Measurements from ENCODE around the gene SACS. TPM values are rescaled to one million over a fixed set of nuclear protein-coding genes. Genes with fewer than 3 reads are reported as not detected.

SACS gene
- total and polyA plus RNA-seq, 2 experiments from 2014 or later: 3.2 to 29.9 TPM

GRCh38 chr13:23383151-23383550 lies 50.4 kb downstream of the SACS start:
- Histone ChIP-seq H3K27ac (no peak overlapping the region), H3K4me3 (no peak overlapping the region), H3K79me2 (no peaks in the 10 kb centered on the region), H2AFZ (no peak overlapping the region), H3K9me2 (replicated peaks; ENCODE audit: insufficient read depth) (no peaks in the 10 kb centered on the region), H3K9me3 (ENCODE audit: low read depth) (no peaks in the 10 kb centered on the region), H3K36me3 (replicated peaks; ENCODE audit: insufficient read depth, low read depth) (no peaks in the 10 kb centered on the region), H3K27me3 (no peaks in the 10 kb centered on the region), H3K4me2 (no peak overlapping the region), H3K4me1 (ENCODE audit: insufficient read depth) (peaks cover 8% of the 10 kb centered on the region), H4K20me1 (ENCODE audit: insufficient read depth, poor library complexity, severe bottlenecking) (no peaks in the 10 kb centered on the region)
- WGBS (ENCODE audit: low lambda C conversion rate, missing lambda C conversion rate): 96% methylated on average over 6 of the region's 6 CpGs
- TF ChIP-seq EZH2phosphoT487 (IDR thresholded peaks at IDR 0.05; ENCODE audit: low read depth, severe bottlenecking, unreplicated experiment) (no peak), CTCF (IDR thresholded peaks at IDR 0.05; ENCODE audit: poor library complexity) (no peak), EZH2 (IDR thresholded peaks at IDR 0.05; ENCODE audit: borderline replicate concordance) (no peak)
- DNase-seq (ENCODE audit: low spot score): no peak

- Histone ChIP-seq H4K20me1 (ENCODE audit: insufficient read depth, poor library complexity, severe bottlenecking) (no peaks in the 10 kb centered on the region), H3K27ac (no peak overlapping the region), H2AFZ (no peak overlapping the region), H3K4me2 (no peak overlapping the region), H3K27me3 (no peaks in the 10 kb centered on the region), H3K4me1 (ENCODE audit: insufficient read depth) (peaks cover 8% of the 10 kb centered on the region), H3K79me2 (no peaks in the 10 kb centered on the region), H3K4me3 (no peak overlapping the region), H3K9me3 (ENCODE audit: low read depth) (no peaks in the 10 kb centered on the region), H3K36me3 (replicated peaks; ENCODE audit: insufficient read depth, low read depth) (no peaks in the 10 kb centered on the region), H3K9me2 (replicated peaks; ENCODE audit: insufficient read depth) (no peaks in the 10 kb centered on the region)
- TF ChIP-seq EZH2 (IDR thresholded peaks at IDR 0.05; ENCODE audit: borderline replicate concordance): no peak
- TF ChIP-seq EZH2phosphoT487 (IDR thresholded peaks at IDR 0.05; ENCODE audit: low read depth, severe bottlenecking, unreplicated experiment): no peak
- TF ChIP-seq CTCF (IDR thresholded peaks at IDR 0.05; ENCODE audit: poor library complexity): no peak
- DNase-seq (ENCODE audit: low spot score): no peak
- WGBS (ENCODE audit: low lambda C conversion rate, missing lambda C conversion rate): 60% methylated on average over 6 of the region's 6 CpGs
Observed at GRCh38 chr13:23381866-23382265, 51.6 kb downstream of the SACS start.

- Histone ChIP-seq H3K4me3 (no peak overlapping the region), H3K4me1 (ENCODE audit: insufficient read depth) (peaks cover 8% of the 10 kb centered on the region), H3K36me3 (replicated peaks; ENCODE audit: insufficient read depth, low read depth) (no peaks in the 10 kb centered on the region), H4K20me1 (ENCODE audit: insufficient read depth, poor library complexity, severe bottlenecking) (no peaks in the 10 kb centered on the region), H2AFZ (no peak overlapping the region), H3K9me2 (replicated peaks; ENCODE audit: insufficient read depth) (no peaks in the 10 kb centered on the region), H3K27ac (peak overlapping the region; percentile 60), H3K79me2 (no peaks in the 10 kb centered on the region), H3K4me2 (no peak overlapping the region), H3K27me3 (no peaks in the 10 kb centered on the region), H3K9me3 (ENCODE audit: low read depth) (no peaks in the 10 kb centered on the region)
- TF ChIP-seq EZH2 (IDR thresholded peaks at IDR 0.05; ENCODE audit: borderline replicate concordance) (no peak), EZH2phosphoT487 (IDR thresholded peaks at IDR 0.05; ENCODE audit: low read depth, severe bottlenecking, unreplicated experiment) (no peak), CTCF (IDR thresholded peaks at IDR 0.05; ENCODE audit: poor library complexity) (no peak)
- peak; percentile 34 for DNase-seq (ENCODE audit: low spot score)
- 46% methylated on average over 5 of the region's 5 CpGs for WGBS (ENCODE audit: low lambda C conversion rate, missing lambda C conversion rate)
Observed at GRCh38 chr13:23380534-23380933, 53.0 kb downstream of the SACS start.

Data from hepatocyte (in vitro differentiated cells).